Upper lobe of left lung (tissue), 6 donors: ENCODE measurements around the gene AKNAD1. TPM values are rescaled to one million over a fixed set of nuclear protein-coding genes. Genes with fewer than 3 reads are reported as not detected.

Experiments
- ATAC-seq, 2 donors: fragments of 200-7000 bp; cut with Tn5 transposase; one replicate each; pipeline ENCODE4 v1.9.1; 2022; ENCODE audit warnings: mild to moderate bottlenecking in 2 of 2, moderate library complexity in 2 of 2; ENCODE audit not compliant: low FRiP score in 2 of 2
- DNase-seq, 2 donors: peaks; one replicate each; pipeline ENCODE4 v3.0.0-alpha.2; 2019 to 2020
- H3K27ac ChIP-seq, 4 donors: fragments of 200-600 bp; sonication (generic); one replicate each; pipeline ENCODE4 v1.5.1; 2016 to 2019
- H3K27me3 ChIP-seq, 4 donors: fragments of 200-600 bp; sonication (generic); one replicate each; pipeline ENCODE4 v1.5.1; 2017 to 2019
- H3K36me3 ChIP-seq, 4 donors: fragments of 200-600 bp; sonication (generic); one replicate each; pipeline ENCODE4 v1.5.1; 2016 to 2019
- H3K4me1 ChIP-seq, 4 donors: fragments of 200-600 bp; sonication (generic); one replicate each; pipeline ENCODE4 v1.5.1; 2018 to 2019
- H3K4me3 ChIP-seq, 4 donors: fragments of 200-600 bp; sonication (generic); one replicate each; pipeline ENCODE4 v1.5.1; 2017 to 2019; ENCODE audit warnings: mild to moderate bottlenecking in 2 of 4, moderate library complexity in 1 of 4
- H3K9me3 ChIP-seq, 4 donors: fragments of 200-600 bp; sonication (generic); one replicate each; pipeline ENCODE4 v1.5.1; 2018 to 2019
- EP300 ChIP-seq, 4 donors: sonication (generic); formaldehyde crosslinking; IDR thresholded peaks; one replicate each; pipeline ENCODE4 v1.5.1; 2017; ENCODE audit warnings: antibody characterized with exemption in 4 of 4, control low read depth in 2 of 4
- POLR2A ChIP-seq, 4 donors: fragments of 450-650 bp; IDR thresholded peaks; one replicate each; pipeline ENCODE4 v1.5.1; 2016 to 2017; ENCODE audit warnings: antibody characterized with exemption in 4 of 4, mild to moderate bottlenecking in 2 of 4
- POLR2AphosphoS5 ChIP-seq, 2 donors: sonication (generic); formaldehyde crosslinking; IDR thresholded peaks; one replicate each; pipeline ENCODE4 v1.5.1; 2017; ENCODE audit warnings: antibody characterized with exemption in 2 of 2
- WGBS, 2 donors: methylation state at CpG; one replicate each; pipeline ENCODE4 v1.1.5; 2017 to 2018; 5-methylcytosine and 5-hydroxymethylcytosine counted together
- total RNA-seq, 6 donors: library from RNA; depleted of rRNA in 4 of 6; stranded (reverse); fragments of >200 nt in 4 of 6; gene quantifications; one replicate each; pipeline versions ENCODE4 v1.1.0 to v1.2.1, GENCODE V29; 2016 to 2021
- TF ChIP-seq, protein P1 (sequence below), 6 experiments: fragments of 450-650 bp in 4 of 6; fragments of 200-600 bp in 2 of 6; sonication (generic) in 2 of 6; IDR thresholded peaks; one replicate each; pipeline ENCODE4 v1.5.1; 2016 to 2019; ENCODE audit warnings: antibody characterized with exemption in 6 of 6
- donor health status: DM: no; HTN: no; CAD: no; lungs with moderate emphysema.
- donor health status: DM: no; HTN: yes; CAD: no; lungs with severe emphysema.

Gene AKNAD1
- total RNA-seq, 6 donors from 2014 or later, result 0.46 to 0.84 TPM; not detected in 4

DNA sequence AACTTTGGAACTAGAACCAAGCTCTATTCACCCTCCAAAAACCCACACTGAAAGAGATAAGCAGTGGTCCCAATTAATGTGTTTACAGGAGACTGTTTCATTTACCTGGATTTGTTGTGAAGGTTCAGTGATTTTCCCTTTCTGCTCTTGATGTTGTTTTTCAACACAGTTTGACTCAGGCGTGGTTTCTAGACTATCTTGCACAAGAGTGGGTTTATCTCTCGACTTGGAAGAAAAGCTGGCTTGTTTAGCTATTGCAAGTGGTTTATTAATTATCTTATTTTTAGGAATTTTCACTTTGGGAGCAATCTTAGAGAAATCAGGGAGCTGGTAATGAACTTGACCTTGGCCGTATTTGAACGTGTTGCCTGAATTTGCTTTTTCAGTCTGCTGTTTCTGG is 5.3 kb downstream of the AKNAD1 start:
- TF ChIP-seq POLR2AphosphoS5 (IDR thresholded peaks at IDR 0.05) (no peak), EP300 (IDR thresholded peaks at IDR 0.05) (no peak)
- Histone ChIP-seq H3K4me3 (no peak overlapping the region), H3K36me3 (no peaks in the 10 kb centered on the region), H3K4me1 (peaks cover 0 to 3% (median 0%) of the 10 kb centered on the region in 4 donors), H3K27ac (peak overlapping the region; percentile 1 to 74 (median 7)), H3K27me3 (no peaks in the 10 kb centered on the region), H3K9me3 (no peaks in the 10 kb centered on the region)
- ATAC-seq (no peak), DNase-seq (no peak)
- WGBS, 2 donors, result 67 to 70% methylated on average over 4 of the region's 4 CpGs

GRCh38 chr1:108850929-108851328 is 6.0 kb downstream of the AKNAD1 start:
- DNase-seq (no peak), ATAC-seq (no peak)
- H3K9me3 ChIP-seq, result no peaks in the 10 kb centered on the region
- no peaks in the 10 kb centered on the region for H3K27me3 ChIP-seq
- peak overlapping the region in 3 of 4 donors; percentile 1 to 74 (median 13) for H3K27ac ChIP-seq
- no peak for TF ChIP-seq POLR2AphosphoS5 (IDR thresholded peaks at IDR 0.05)
- TF ChIP-seq, protein P1, sequence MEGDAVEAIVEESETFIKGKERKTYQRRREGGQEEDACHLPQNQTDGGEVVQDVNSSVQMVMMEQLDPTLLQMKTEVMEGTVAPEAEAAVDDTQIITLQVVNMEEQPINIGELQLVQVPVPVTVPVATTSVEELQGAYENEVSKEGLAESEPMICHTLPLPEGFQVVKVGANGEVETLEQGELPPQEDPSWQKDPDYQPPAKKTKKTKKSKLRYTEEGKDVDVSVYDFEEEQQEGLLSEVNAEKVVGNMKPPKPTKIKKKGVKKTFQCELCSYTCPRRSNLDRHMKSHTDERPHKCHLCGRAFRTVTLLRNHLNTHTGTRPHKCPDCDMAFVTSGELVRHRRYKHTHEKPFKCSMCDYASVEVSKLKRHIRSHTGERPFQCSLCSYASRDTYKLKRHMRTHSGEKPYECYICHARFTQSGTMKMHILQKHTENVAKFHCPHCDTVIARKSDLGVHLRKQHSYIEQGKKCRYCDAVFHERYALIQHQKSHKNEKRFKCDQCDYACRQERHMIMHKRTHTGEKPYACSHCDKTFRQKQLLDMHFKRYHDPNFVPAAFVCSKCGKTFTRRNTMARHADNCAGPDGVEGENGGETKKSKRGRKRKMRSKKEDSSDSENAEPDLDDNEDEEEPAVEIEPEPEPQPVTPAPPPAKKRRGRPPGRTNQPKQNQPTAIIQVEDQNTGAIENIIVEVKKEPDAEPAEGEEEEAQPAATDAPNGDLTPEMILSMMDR (IDR thresholded peaks at IDR 0.05), result no peak
- TF ChIP-seq EP300 (IDR thresholded peaks at IDR 0.05), result no peak
- no peak for TF ChIP-seq POLR2A (IDR thresholded peaks at IDR 0.05)
- 76 to 87% methylated on average over 7 of the region's 7 CpGs for WGBS, 2 donors
- H3K36me3 ChIP-seq, result no peaks in the 10 kb centered on the region
- H3K4me3 ChIP-seq, result no peak overlapping the region
- peaks cover 0 to 3% (median 0%) of the 10 kb centered on the region in 4 donors for H3K4me1 ChIP-seq

DNA sequence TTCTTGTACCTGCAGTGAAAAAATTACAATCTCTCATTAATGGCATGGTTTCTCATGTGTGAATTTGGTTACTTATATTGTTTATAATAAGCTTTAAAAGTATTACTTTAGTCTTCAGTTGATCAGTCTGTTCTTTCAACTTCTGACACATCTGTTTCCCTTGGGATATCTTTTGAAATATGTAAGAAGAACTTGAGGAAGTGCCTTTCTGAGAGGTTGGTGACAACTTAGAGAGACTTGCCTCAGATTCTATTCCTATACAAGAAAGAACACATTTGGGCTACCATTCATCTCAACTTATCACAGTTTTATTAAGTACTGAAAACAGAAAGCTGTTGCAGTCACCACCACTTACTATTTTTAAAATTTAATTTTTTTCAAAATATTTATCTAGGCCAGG is 8.1 kb downstream of the AKNAD1 start:
- H3K4me3 ChIP-seq, result no peak overlapping the region
- H3K9me3 ChIP-seq, result no peaks in the 10 kb centered on the region
- DNase-seq, result no peak
- no peak overlapping the region for H3K27ac ChIP-seq
- H3K27me3 ChIP-seq, result no peaks in the 10 kb centered on the region
- H3K36me3 ChIP-seq, result no peaks in the 10 kb centered on the region
- TF ChIP-seq, protein P1 (IDR thresholded peaks at IDR 0.05), result no peak
- TF ChIP-seq POLR2A (IDR thresholded peaks at IDR 0.05), result no peak
- no peak for TF ChIP-seq POLR2AphosphoS5 (IDR thresholded peaks at IDR 0.05)
- TF ChIP-seq EP300 (IDR thresholded peaks at IDR 0.05), result no peak
- peaks cover 0 to 3% (median under 1%) of the 10 kb centered on the region in 4 donors for H3K4me1 ChIP-seq
- ATAC-seq, result no peak

GRCh38 chr1:108847494-108847893 is 9.4 kb downstream of the AKNAD1 start:
- Histone ChIP-seq H3K4me3 (no peak overlapping the region), H3K27me3 (no peaks in the 10 kb centered on the region), H3K9me3 (no peaks in the 10 kb centered on the region), H3K4me1 (peaks cover 0 to 4% (median 1%) of the 10 kb centered on the region in 4 donors), H3K27ac (no peak overlapping the region), H3K36me3 (no peaks in the 10 kb centered on the region)
- ATAC-seq (no peak), DNase-seq (no peak)
- WGBS, 2 donors, result 65 to 79% methylated on average over 1 of the region's 1 CpG
- no peak for TF ChIP-seq POLR2AphosphoS5 (IDR thresholded peaks at IDR 0.05)
- TF ChIP-seq, protein P1 (IDR thresholded peaks at IDR 0.05), result no peak
- TF ChIP-seq POLR2A (IDR thresholded peaks at IDR 0.05), result no peak
- TF ChIP-seq EP300 (IDR thresholded peaks at IDR 0.05), result no peak

GRCh38 chr1:108845991-108846390 is 10.9 kb downstream of the AKNAD1 start:
- TF ChIP-seq, protein P1 (IDR thresholded peaks at IDR 0.05), result no peak
- TF ChIP-seq POLR2AphosphoS5 (IDR thresholded peaks at IDR 0.05) (no peak), POLR2A (IDR thresholded peaks at IDR 0.05) (no peak), EP300 (IDR thresholded peaks at IDR 0.05) (no peak)
- no peak for ATAC-seq
- Histone ChIP-seq H3K27me3 (no peaks in the 10 kb centered on the region), H3K4me3 (no peak overlapping the region), H3K4me1 (peaks cover 0 to 4% (median 0%) of the 10 kb centered on the region in 4 donors), H3K9me3 (no peaks in the 10 kb centered on the region), H3K36me3 (no peaks in the 10 kb centered on the region), H3K27ac (no peak overlapping the region)
- WGBS, 2 donors, result 78 to 92% methylated on average over 6 of the region's 6 CpGs
- DNase-seq, result no peak
